Breast epithelium (tissue), 4 donors: Measurements from ENCODE around the gene GCDH. TPM values are rescaled to one million over a fixed set of nuclear protein-coding genes. Genes with fewer than 3 reads are reported as not detected.

Source experiments
- DNase-seq, 2 donors: peaks; one replicate each; pipeline ENCODE4 v3.0.0-alpha.2; 2019; ENCODE audit warnings: low spot score in 2 of 2
- H3K27ac ChIP-seq, 2 donors: fragments of 200-600 bp; sonication (generic) in 1 of 2; one replicate each; pipeline ENCODE4 v1.5.1; 2016 to 2019; ENCODE audit warnings: mild to moderate bottlenecking in 1 of 2
- H3K27me3 ChIP-seq, 2 donors: fragments of 200-600 bp; sonication (generic) in 1 of 2; one replicate each; pipeline versions ENCODE4 v1.5.1 to v1.6.0; 2017 to 2019; ENCODE audit warnings: control low read depth in 1 of 2, mild to moderate bottlenecking in 1 of 2
- H3K36me3 ChIP-seq: fragments of 200-600 bp; one replicate; pipeline ENCODE4 v1.5.1; 2019
- H3K4me1 ChIP-seq, 2 donors: fragments of 200-600 bp; sonication (generic); one replicate each; pipeline ENCODE4 v1.5.1; 2016 to 2019; ENCODE audit warnings: control low read depth in 1 of 2
- H3K4me3 ChIP-seq, 3 donors: fragments of 200-600 bp; sonication (generic); 1 replicate in 2 of 3; 2 replicates in 1 of 3; pipeline ENCODE4 v1.5.1; 2016 to 2019; ENCODE audit warnings: mild to moderate bottlenecking in 3 of 3, moderate library complexity in 2 of 3
- H3K9me3 ChIP-seq, 2 donors: fragments of 200-600 bp; sonication (generic) in 1 of 2; one replicate each; pipeline ENCODE4 v1.5.1; 2016 to 2019; ENCODE audit warnings: control low read depth in 1 of 2
- CTCF ChIP-seq, 3 donors: fragments of 450-650 bp; IDR thresholded peaks; one replicate each; pipeline ENCODE4 v1.5.1; 2016 to 2017; ENCODE audit warnings: antibody characterized with exemption in 3 of 3, mild to moderate bottlenecking in 3 of 3, moderate library complexity in 3 of 3
- POLR2A ChIP-seq: fragments of 450-650 bp; IDR thresholded peaks from one replicate; pipeline ENCODE4 v1.6.1; 2016; ENCODE audit warnings: antibody characterized with exemption, mild to moderate bottlenecking, moderate library complexity
- POLR2AphosphoS5 ChIP-seq, 3 donors: sonication (generic); formaldehyde crosslinking; IDR thresholded peaks; one replicate each; pipeline ENCODE4 v1.6.1; 2017; ENCODE audit warnings: antibody characterized with exemption in 3 of 3
- intact Hi-C: fragments of 100-400 bp; cut with DNase I; formaldehyde crosslinking; loops from one replicate; pipeline ENCODE4 v1.15.1; 2023; ENCODE audit warnings: low total_unique reads
- total RNA-seq, 3 donors: library from RNA; depleted of rRNA; stranded (reverse); fragments of >200 nt; gene quantifications; one replicate each; pipeline ENCODE4 v1.1.0, GENCODE V29; 2016

GCDH gene
- total RNA-seq, 3 donors from 2014 or later = 39.2 to 72.8 (median 50.1) TPM

- Histone ChIP-seq H3K27ac (peak overlapping the region; percentile 65 to 80), H3K4me1 (peaks cover 0 to 9% of the 10 kb centered on the region in 2 donors), H3K36me3 (no peaks in the 10 kb centered on the region), H3K27me3 (no peaks in the 10 kb centered on the region), H3K9me3 (no peaks in the 10 kb centered on the region), H3K4me3 (peak overlapping the region; percentile 85 to 97 (median 89))
- DNase-seq = no peak
- intact Hi-C loops = no loop called here
- TF ChIP-seq CTCF (IDR thresholded peaks at IDR 0.05) = no peak
- no peak for TF ChIP-seq POLR2AphosphoS5 (IDR thresholded peaks at IDR 0.05)
- no peak for TF ChIP-seq POLR2A
Measured at GRCh38 chr19:12891553-12892021, 627 bp downstream of the GCDH start.

GRCh38 chr19:12893582-12893981 is 2.6 kb downstream of the GCDH start:
- Histone ChIP-seq H3K9me3 (no peaks in the 10 kb centered on the region), H3K4me3 (no peak overlapping the region), H3K36me3 (no peaks in the 10 kb centered on the region), H3K4me1 (peaks cover 0 to 9% of the 10 kb centered on the region in 2 donors), H3K27ac (no peak overlapping the region), H3K27me3 (no peaks in the 10 kb centered on the region)
- DNase-seq = no peak
- intact Hi-C loops = no loop called here
- TF ChIP-seq POLR2AphosphoS5 (IDR thresholded peaks at IDR 0.05) (no peak), CTCF (IDR thresholded peaks at IDR 0.05) (no peak), POLR2A (no peak)

- peaks cover 0 to 8% of the 10 kb centered on the region in 2 donors for H3K4me1 ChIP-seq
- no peaks in the 10 kb centered on the region for H3K36me3 ChIP-seq
- no peak for DNase-seq
- no peaks in the 10 kb centered on the region for H3K9me3 ChIP-seq
- H3K27me3 ChIP-seq = no peaks in the 10 kb centered on the region
- TF ChIP-seq CTCF (IDR thresholded peaks at IDR 0.05) (no peak), POLR2A (no peak), POLR2AphosphoS5 (IDR thresholded peaks at IDR 0.05) (no peak)
- H3K27ac ChIP-seq = no peak overlapping the region
- no peak overlapping the region for H3K4me3 ChIP-seq
- intact Hi-C loops = no loop called here
Measured at GRCh38 chr19:12896460-12896859, 5.5 kb downstream of the GCDH start.

- Histone ChIP-seq H3K27ac (no peak overlapping the region), H3K4me1 (no peaks in the 10 kb centered on the region), H3K9me3 (no peaks in the 10 kb centered on the region), H3K4me3 (no peak overlapping the region), H3K36me3 (no peaks in the 10 kb centered on the region), H3K27me3 (no peaks in the 10 kb centered on the region)
- TF ChIP-seq POLR2A = no peak
- no peak for TF ChIP-seq CTCF (IDR thresholded peaks at IDR 0.05)
- TF ChIP-seq POLR2AphosphoS5 (IDR thresholded peaks at IDR 0.05) = no peak
- intact Hi-C loops = no loop called here
- no peak for DNase-seq
Measured at GRCh38 chr19:12899891-12900518, 9.0 kb downstream of the GCDH start.

GRCh38 chr19:12907166-12907565 is 16.2 kb downstream of the GCDH start:
- Histone ChIP-seq H3K4me1 (no peaks in the 10 kb centered on the region), H3K36me3 (no peaks in the 10 kb centered on the region), H3K27me3 (no peaks in the 10 kb centered on the region), H3K27ac (no peak overlapping the region), H3K9me3 (no peaks in the 10 kb centered on the region), H3K4me3 (no peak overlapping the region)
- no peak for DNase-seq
- intact Hi-C loops = no loop called here
- TF ChIP-seq POLR2A (no peak), POLR2AphosphoS5 (IDR thresholded peaks at IDR 0.05) (no peak), CTCF (IDR thresholded peaks at IDR 0.05) (no peak)
